Tibial nerve (tissue), 4 donors: Measurements from ENCODE around the gene LSM7. TPM values are rescaled to one million over a fixed set of nuclear protein-coding genes. Genes with fewer than 3 reads are reported as not detected.

Experiments used
- DNase-seq, 2 donors: peaks; one replicate each; pipeline ENCODE4 v3.0.0-alpha.2; 2019; ENCODE audit warnings: low spot score in 2 of 2
- H3K27ac ChIP-seq, 4 donors: fragments of 200-600 bp; sonication (generic) in 3 of 4; one replicate each; pipeline ENCODE4 v1.5.1; 2017 to 2019; ENCODE audit warnings: mild to moderate bottlenecking in 1 of 4
- H3K27me3 ChIP-seq, 2 donors: fragments of 200-600 bp; sonication (generic) in 1 of 2; one replicate each; pipeline versions ENCODE4 v1.5.1 to v1.6.0; 2017 to 2019
- H3K36me3 ChIP-seq, 3 donors: fragments of 200-600 bp; sonication (generic); one replicate each; pipeline ENCODE4 v1.5.1; 2018 to 2019
- H3K4me1 ChIP-seq, 4 donors: fragments of 200-600 bp; sonication (generic) in 3 of 4; one replicate each; pipeline ENCODE4 v1.5.1; 2017 to 2019
- H3K4me3 ChIP-seq, 4 donors: fragments of 200-600 bp; sonication (generic) in 3 of 4; one replicate each; pipeline ENCODE4 v1.5.1; 2017 to 2019; ENCODE audit warnings: mild to moderate bottlenecking in 1 of 4, moderate library complexity in 1 of 4
- H3K9me3 ChIP-seq, 4 donors: fragments of 200-600 bp; sonication (generic) in 3 of 4; one replicate each; pipeline ENCODE4 v1.5.1; 2017 to 2019
- EP300 ChIP-seq, 2 donors: sonication (generic); formaldehyde crosslinking; IDR thresholded peaks; one replicate each; pipeline ENCODE4 v1.6.1; 2017; ENCODE audit warnings: antibody characterized with exemption in 2 of 2, mild to moderate bottlenecking in 1 of 2
- POLR2A ChIP-seq, 2 donors: fragments of 450-650 bp; IDR thresholded peaks; one replicate each; pipeline ENCODE4 v1.6.1; 2017; ENCODE audit warnings: antibody characterized with exemption in 2 of 2, mild to moderate bottlenecking in 2 of 2, moderate library complexity in 2 of 2
- WGBS, 2 donors: methylation state at CpG; one replicate each; pipeline ENCODE4 v1.1.5; 2018; 5-methylcytosine and 5-hydroxymethylcytosine counted together
- total RNA-seq, 4 donors: library from RNA; depleted of rRNA; stranded (reverse); fragments of >200 nt; gene quantifications; one replicate each; pipeline ENCODE4 v1.1.0, GENCODE V29; 2016
- TF ChIP-seq, protein P1 (sequence below), 5 experiments: fragments of 200-600 bp in 3 of 5; fragments of 450-650 bp in 2 of 5; sonication (generic) in 3 of 5; IDR thresholded peaks; one replicate each; pipeline ENCODE4 v1.5.1; 2016 to 2019; ENCODE audit warnings: antibody characterized with exemption in 5 of 5, mild to moderate bottlenecking in 3 of 5, moderate library complexity in 2 of 5

Gene LSM7
- total RNA-seq, 4 donors from 2014 or later, result 54.1 to 167 (median 87.7) TPM

DNA sequence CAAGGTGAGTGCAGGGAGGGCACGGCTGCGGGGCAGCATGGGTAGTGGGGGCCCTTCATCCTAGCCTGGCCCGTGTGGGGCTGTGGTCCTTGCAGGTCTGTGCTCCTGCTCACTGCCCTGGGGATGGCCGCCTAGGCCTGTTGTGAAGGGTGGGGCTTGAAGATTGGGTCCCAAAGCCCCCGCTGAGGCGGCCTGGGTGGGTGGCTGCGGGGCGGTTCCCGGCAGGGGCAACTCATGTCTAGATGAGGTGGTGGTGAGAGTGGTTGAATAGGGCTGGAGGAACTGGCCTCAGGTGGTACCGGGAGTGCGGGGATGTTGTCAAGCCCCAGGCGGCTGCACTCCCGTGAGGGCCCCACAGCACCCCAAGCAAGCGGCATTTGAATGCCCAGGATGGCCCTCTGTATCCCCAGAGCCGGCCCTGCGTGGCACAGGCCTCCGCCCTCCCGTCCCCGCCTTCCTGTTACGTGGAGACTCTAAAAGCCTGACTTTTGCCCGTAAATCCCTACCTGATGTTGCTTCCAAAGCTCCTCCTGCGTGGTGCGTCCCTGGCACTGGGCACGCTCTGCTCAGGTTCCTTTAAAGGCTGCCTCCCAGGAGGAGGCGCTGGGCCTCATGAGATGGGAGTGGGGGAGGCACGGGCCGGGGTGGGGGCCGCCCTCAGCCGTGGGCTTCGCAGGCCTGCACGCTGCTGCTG lies 15.1 kb upstream of the LSM7 start:
- Histone ChIP-seq H3K4me3 (no peak overlapping the region), H3K36me3 (peaks cover 0 to 75% (median 0%) of the 10 kb centered on the region in 3 donors), H3K27ac (no peak overlapping the region), H3K4me1 (peaks cover 0 to 12% (median 0%) of the 10 kb centered on the region in 4 donors), H3K9me3 (no peaks in the 10 kb centered on the region), H3K27me3 (no peaks in the 10 kb centered on the region)
- 91 to 93% methylated on average over 28 to 31 of the region's 31 CpGs for WGBS, 2 donors
- no peak for TF ChIP-seq EP300 (IDR thresholded peaks at IDR 0.05)
- no peak for TF ChIP-seq POLR2A (IDR thresholded peaks at IDR 0.05)
- TF ChIP-seq, protein P1, sequence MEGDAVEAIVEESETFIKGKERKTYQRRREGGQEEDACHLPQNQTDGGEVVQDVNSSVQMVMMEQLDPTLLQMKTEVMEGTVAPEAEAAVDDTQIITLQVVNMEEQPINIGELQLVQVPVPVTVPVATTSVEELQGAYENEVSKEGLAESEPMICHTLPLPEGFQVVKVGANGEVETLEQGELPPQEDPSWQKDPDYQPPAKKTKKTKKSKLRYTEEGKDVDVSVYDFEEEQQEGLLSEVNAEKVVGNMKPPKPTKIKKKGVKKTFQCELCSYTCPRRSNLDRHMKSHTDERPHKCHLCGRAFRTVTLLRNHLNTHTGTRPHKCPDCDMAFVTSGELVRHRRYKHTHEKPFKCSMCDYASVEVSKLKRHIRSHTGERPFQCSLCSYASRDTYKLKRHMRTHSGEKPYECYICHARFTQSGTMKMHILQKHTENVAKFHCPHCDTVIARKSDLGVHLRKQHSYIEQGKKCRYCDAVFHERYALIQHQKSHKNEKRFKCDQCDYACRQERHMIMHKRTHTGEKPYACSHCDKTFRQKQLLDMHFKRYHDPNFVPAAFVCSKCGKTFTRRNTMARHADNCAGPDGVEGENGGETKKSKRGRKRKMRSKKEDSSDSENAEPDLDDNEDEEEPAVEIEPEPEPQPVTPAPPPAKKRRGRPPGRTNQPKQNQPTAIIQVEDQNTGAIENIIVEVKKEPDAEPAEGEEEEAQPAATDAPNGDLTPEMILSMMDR (IDR thresholded peaks at IDR 0.05), result no peak
- DNase-seq, result no peak

DNA sequence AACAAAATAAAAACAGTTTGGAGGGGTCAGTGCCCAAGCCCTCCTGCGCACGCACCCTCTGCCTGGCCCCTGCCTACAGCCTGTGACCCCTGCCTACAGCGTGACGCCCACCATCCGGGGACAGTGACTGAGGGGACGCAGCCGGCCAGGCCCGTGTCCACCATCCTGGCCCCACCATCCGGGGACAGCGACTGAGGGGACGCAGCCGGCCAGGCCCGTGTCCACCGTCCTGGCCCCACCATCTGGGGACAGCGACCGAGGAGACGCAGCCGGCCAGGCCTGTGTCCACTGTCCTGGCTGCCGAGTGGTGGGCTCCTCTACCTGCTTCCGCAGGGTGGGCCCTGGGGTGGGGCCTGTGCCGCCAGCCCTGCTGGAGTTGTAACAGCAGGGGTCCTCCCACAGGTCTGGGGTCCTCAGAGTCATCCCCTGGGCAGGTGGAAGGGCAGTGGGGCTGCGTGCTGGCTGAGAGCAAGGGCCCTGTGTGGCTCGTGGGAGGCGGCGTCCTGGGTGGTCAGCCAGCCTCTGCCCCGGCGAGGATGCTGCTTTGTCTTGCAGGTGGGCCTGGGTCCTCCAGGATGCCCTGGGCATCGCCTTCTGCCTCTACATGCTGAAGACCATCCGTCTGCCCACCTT lies 14.4 kb upstream of the LSM7 start:
- DNase-seq, result no peak
- no peak overlapping the region for H3K4me3 ChIP-seq
- H3K27ac ChIP-seq, result no peak overlapping the region
- no peak for TF ChIP-seq EP300 (IDR thresholded peaks at IDR 0.05)
- TF ChIP-seq POLR2A (IDR thresholded peaks at IDR 0.05), result no peak
- TF ChIP-seq, protein P1 (IDR thresholded peaks at IDR 0.05), result no peak
- no peaks in the 10 kb centered on the region for H3K9me3 ChIP-seq
- H3K36me3 ChIP-seq, result peaks cover 0 to 76% (median 0%) of the 10 kb centered on the region in 3 donors
- WGBS, 2 donors, result 90 to 94% methylated on average over 12 to 22 of the region's 29 CpGs
- peaks cover 0 to 17% (median 0%) of the 10 kb centered on the region in 4 donors for H3K4me1 ChIP-seq
- no peaks in the 10 kb centered on the region for H3K27me3 ChIP-seq

DNA sequence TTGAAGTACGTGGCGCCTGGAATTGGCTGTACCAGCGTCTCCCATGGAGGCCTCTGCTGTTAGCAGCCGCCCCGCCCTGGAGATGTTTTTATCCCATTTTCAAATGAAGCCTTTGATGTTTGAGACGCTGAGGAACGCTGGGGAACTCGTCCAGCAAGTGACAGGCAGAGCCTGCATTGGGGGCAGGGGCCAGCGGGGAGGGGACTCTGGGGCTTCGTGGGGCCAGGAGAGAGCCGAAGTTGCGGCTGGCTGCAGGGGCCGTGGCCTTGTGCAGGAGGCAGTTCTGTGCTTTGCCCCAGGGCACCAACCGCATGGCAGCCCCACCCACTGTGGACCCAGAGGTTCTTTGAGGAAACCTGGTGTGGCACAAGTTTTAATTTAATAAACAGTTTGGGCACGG lies 13.6 kb upstream of the LSM7 start:
- no peaks in the 10 kb centered on the region for H3K27me3 ChIP-seq
- no peaks in the 10 kb centered on the region for H3K9me3 ChIP-seq
- H3K4me1 ChIP-seq, result peaks cover 0 to 25% (median 0%) of the 10 kb centered on the region in 4 donors
- H3K36me3 ChIP-seq, result peaks cover 0 to 80% (median 0%) of the 10 kb centered on the region in 3 donors
- TF ChIP-seq, protein P1 (IDR thresholded peaks at IDR 0.05), result no peak
- no peak overlapping the region for H3K4me3 ChIP-seq
- WGBS, 2 donors, result 75 to 85% methylated on average over 15 of the region's 15 CpGs
- DNase-seq, result no peak
- H3K27ac ChIP-seq, result no peak overlapping the region

DNA sequence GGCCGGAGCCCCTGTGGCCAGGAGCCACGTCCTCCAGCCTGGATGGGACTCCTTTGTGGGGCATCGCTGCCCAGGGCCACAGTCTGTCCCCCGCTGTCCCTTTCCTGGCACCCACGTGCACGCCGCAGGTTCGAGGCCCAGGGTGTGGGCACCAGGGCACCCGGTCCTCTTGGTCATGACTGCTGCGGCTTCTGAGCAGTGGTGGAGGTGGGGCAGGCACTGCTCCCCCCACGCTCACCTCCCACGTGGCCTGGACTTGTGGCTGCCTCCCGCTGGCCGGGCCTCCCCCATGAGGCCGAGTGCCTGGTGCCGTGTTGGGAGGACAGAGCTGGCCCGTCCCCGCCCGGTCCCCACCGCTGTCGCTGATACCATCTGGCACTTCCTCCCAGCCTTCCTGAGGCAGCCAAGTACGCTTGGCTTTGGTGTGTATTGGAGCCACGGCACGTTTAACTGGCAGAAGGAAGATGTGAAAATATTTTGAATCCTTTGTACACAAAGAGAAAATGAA lies 12.9 kb upstream of the LSM7 start:
- peaks cover 0 to 73% (median 0%) of the 10 kb centered on the region in 3 donors for H3K36me3 ChIP-seq
- peaks cover 0 to 27% (median 0%) of the 10 kb centered on the region in 4 donors for H3K4me1 ChIP-seq
- no peak for DNase-seq
- H3K27ac ChIP-seq, result no peak overlapping the region
- WGBS, 2 donors, result 79 to 80% methylated on average over 7 to 13 of the region's 24 CpGs
- no peak for TF ChIP-seq POLR2A (IDR thresholded peaks at IDR 0.05)
- no peak for TF ChIP-seq EP300 (IDR thresholded peaks at IDR 0.05)
- TF ChIP-seq, protein P1 (IDR thresholded peaks at IDR 0.05), result no peak
- H3K27me3 ChIP-seq, result no peaks in the 10 kb centered on the region
- no peak overlapping the region for H3K4me3 ChIP-seq
- H3K9me3 ChIP-seq, result no peaks in the 10 kb centered on the region
